Gastroesophageal sphincter (tissue), 4 donors: ENCODE measurements around the gene SLC17A4. TPM values are rescaled to one million over a fixed set of nuclear protein-coding genes. Genes with fewer than 3 reads are reported as not detected.

ENCODE experiments used
- ATAC-seq: fragments of 150-250 bp; one replicate; pipeline ENCODE4 v1.9.1; 2016; ENCODE audit warnings: mild to moderate bottlenecking, moderate library complexity
- H3K27ac ChIP-seq, 4 donors: fragments of 200-600 bp; sonication (generic) in 3 of 4; 1 replicate in 3 of 4; 2 replicates in 1 of 4; pipeline ENCODE4 v1.5.1; 2016 to 2019
- H3K27me3 ChIP-seq: fragments of 200-600 bp; sonication (generic); one replicate; pipeline ENCODE4 v1.5.1; 2019
- H3K36me3 ChIP-seq, 2 donors: fragments of 200-600 bp; sonication (generic); one replicate each; pipeline ENCODE4 v1.5.1; 2019; ENCODE audit warnings: control low read depth in 1 of 2
- H3K4me1 ChIP-seq, 3 donors: fragments of 200-600 bp; sonication (generic); 1 replicate in 2 of 3; 2 replicates in 1 of 3; pipeline ENCODE4 v1.5.1; 2016 to 2019; ENCODE audit warnings: control low read depth in 2 of 3
- H3K4me3 ChIP-seq, 2 donors: fragments of 200-600 bp; sonication (generic); one replicate each; pipeline ENCODE4 v1.5.1; 2019; ENCODE audit warnings: mild to moderate bottlenecking in 1 of 2, moderate library complexity in 1 of 2
- H3K9me3 ChIP-seq, 3 donors: fragments of 200-600 bp; sonication (generic); one replicate each; pipeline ENCODE4 v1.5.1; 2017 to 2019; ENCODE audit warnings: control low read depth in 2 of 3
- CTCF ChIP-seq, 4 experiments: fragments of 200-600 bp in 2 of 4; fragments of 450-650 bp in 2 of 4; sonication (generic) in 1 of 4; IDR thresholded peaks; one replicate each; pipeline ENCODE4 v1.5.1; 2017 to 2019; ENCODE audit warnings: antibody characterized with exemption in 4 of 4, mild to moderate bottlenecking in 2 of 4, moderate library complexity in 2 of 4
- EP300 ChIP-seq: sonication (generic); formaldehyde crosslinking; IDR thresholded peaks from one replicate; pipeline ENCODE4 v1.6.1; 2017; ENCODE audit warnings: antibody characterized with exemption, mild to moderate bottlenecking
- POLR2A ChIP-seq, 2 donors: fragments of 450-650 bp; IDR thresholded peaks; one replicate each; pipeline ENCODE4 v1.6.1; 2017; ENCODE audit warnings: antibody characterized with exemption in 2 of 2, mild to moderate bottlenecking in 2 of 2, moderate library complexity in 1 of 2
- POLR2AphosphoS5 ChIP-seq: sonication (generic); formaldehyde crosslinking; IDR thresholded peaks from one replicate; pipeline ENCODE4 v1.6.1; 2017; ENCODE audit warnings: antibody characterized with exemption
- WGBS, 2 donors: methylation state at CpG; one replicate each; pipeline ENCODE4 v1.1.5; 2018; ENCODE audit warnings: low coverage in 1 of 2; 5-methylcytosine and 5-hydroxymethylcytosine counted together
- total RNA-seq, 4 donors: library from RNA; depleted of rRNA; stranded (reverse); fragments of >200 nt; gene quantifications; one replicate each; pipeline ENCODE4 v1.1.0, GENCODE V29; 2016

The SLC17A4 gene
- total RNA-seq, 4 donors from 2014 or later, result not detected

GRCh38 chr6:25735261-25735660, 19.3 kb upstream of the SLC17A4 start:
- no peak for ATAC-seq
- Histone ChIP-seq H3K4me3 (no peak overlapping the region), H3K27ac (no peak overlapping the region), H3K27me3 (peaks cover 24% of the 10 kb centered on the region), H3K4me1 (no peaks in the 10 kb centered on the region), H3K36me3 (no peaks in the 10 kb centered on the region), H3K9me3 (peaks cover 0 to 9% (median 0%) of the 10 kb centered on the region in 3 donors)
- TF ChIP-seq CTCF (IDR thresholded peaks at IDR 0.05) (no peak), EP300 (no peak), POLR2A (IDR thresholded peaks at IDR 0.05) (no peak)

- no peak for ATAC-seq
These were observed 10.7 kb upstream of the SLC17A4 start for GRCh38 chr6:25743868-25744267.

GRCh38 chr6:25745836-25746235, 8.7 kb upstream of the SLC17A4 start:
- 52 to 89% methylated on average over 4 of the region's 4 CpGs for WGBS, 2 donors
- Histone ChIP-seq H3K4me1 (no peaks in the 10 kb centered on the region), H3K27ac (no peak overlapping the region), H3K4me3 (no peak overlapping the region), H3K9me3 (no peaks in the 10 kb centered on the region), H3K27me3 (no peaks in the 10 kb centered on the region), H3K36me3 (no peaks in the 10 kb centered on the region)
- no peak for ATAC-seq
- TF ChIP-seq CTCF (IDR thresholded peaks at IDR 0.05) (no peak), POLR2A (IDR thresholded peaks at IDR 0.05) (no peak), EP300 (no peak), POLR2AphosphoS5 (no peak)

More at GRCh38 chr6:25743868-25744267, 10.7 kb upstream of the SLC17A4 start:
- H3K27me3 ChIP-seq, result no peaks in the 10 kb centered on the region
- H3K4me3 ChIP-seq, result no peak overlapping the region
- no peak overlapping the region for H3K27ac ChIP-seq
- H3K4me1 ChIP-seq, result no peaks in the 10 kb centered on the region
- no peaks in the 10 kb centered on the region for H3K36me3 ChIP-seq
- no peaks in the 10 kb centered on the region for H3K9me3 ChIP-seq
- no peak for TF ChIP-seq POLR2AphosphoS5
- TF ChIP-seq EP300, result no peak
- no peak for TF ChIP-seq POLR2A (IDR thresholded peaks at IDR 0.05)
- no peak for TF ChIP-seq CTCF (IDR thresholded peaks at IDR 0.05)

- H3K9me3 ChIP-seq, result no peaks in the 10 kb centered on the region
- no peak overlapping the region for H3K27ac ChIP-seq
- no peak for TF ChIP-seq POLR2A (IDR thresholded peaks at IDR 0.05)
- no peak for TF ChIP-seq EP300
- TF ChIP-seq CTCF (IDR thresholded peaks at IDR 0.05), result no peak
- no peak for TF ChIP-seq POLR2AphosphoS5
- H3K4me3 ChIP-seq, result no peak overlapping the region
- 57% methylated on average over 1 of the region's 1 CpG; no CpG with 5 or more reads in 1 of the 2 donors for WGBS, 2 donors
- no peaks in the 10 kb centered on the region for H3K27me3 ChIP-seq
- no peaks in the 10 kb centered on the region for H3K36me3 ChIP-seq
- no peaks in the 10 kb centered on the region for H3K4me1 ChIP-seq
- ATAC-seq, result no peak
These were observed 7.6 kb upstream of the SLC17A4 start for GRCh38 chr6:25746968-25747367.

- no peak overlapping the region for H3K4me3 ChIP-seq
- H3K36me3 ChIP-seq, result no peaks in the 10 kb centered on the region
- no peak for ATAC-seq
- 71 to 91% methylated on average over 1 to 2 of the region's 2 CpGs for WGBS, 2 donors
- no peaks in the 10 kb centered on the region for H3K9me3 ChIP-seq
- no peaks in the 10 kb centered on the region for H3K4me1 ChIP-seq
- H3K27me3 ChIP-seq, result no peaks in the 10 kb centered on the region
- TF ChIP-seq POLR2A (IDR thresholded peaks at IDR 0.05) (no peak), CTCF (IDR thresholded peaks at IDR 0.05) (no peak), EP300 (no peak), POLR2AphosphoS5 (no peak)
- no peak overlapping the region for H3K27ac ChIP-seq
These were observed 7.1 kb upstream of the SLC17A4 start for GRCh38 chr6:25747477-25747876.
